C1 segment of cervical spinal cord (tissue), 14 donors: ENCODE results near the gene CD8B2.
"Not testable (repeated sequence)": the region's sequence is repeated elsewhere in the genome, so short reads cannot be mapped to it uniquely, and the experiment has no call there.

ENCODE experiments used
- DNase-seq, 14 donors: peaks; one replicate each; lab custom pipeline; 2025; lab: John Stamatoyannopoulos, UW

CD8B2 gene

GRCh38 chr2:106511934-106512333 is 24.8 kb downstream of the CD8B2 start:
- DNase-seq = not testable (repeated sequence)

DNA sequence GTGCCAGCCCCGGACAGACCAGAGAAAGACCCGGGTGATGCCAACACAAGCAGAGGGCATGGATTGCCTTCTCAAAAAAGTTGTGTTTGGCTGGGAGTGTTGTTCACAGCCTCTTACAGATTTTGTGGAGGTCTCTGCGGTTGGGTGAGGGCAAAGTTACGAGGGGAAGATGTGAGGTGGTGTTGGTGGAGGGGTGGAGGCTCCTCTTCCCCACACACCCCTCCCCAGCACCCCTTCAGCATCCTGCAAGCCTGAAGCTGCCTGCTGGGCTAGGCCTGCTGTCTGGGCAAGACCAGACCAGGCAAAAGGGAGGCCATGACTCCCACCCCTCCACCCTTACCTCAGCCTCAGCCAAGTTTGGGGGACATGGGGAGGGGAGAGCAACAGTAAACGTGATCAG is 26.2 kb downstream of the CD8B2 start:
- not testable (repeated sequence) for DNase-seq

GRCh38 chr2:106514827-106515226 is 27.7 kb downstream of the CD8B2 start:
- DNase-seq = not testable (repeated sequence)

DNA sequence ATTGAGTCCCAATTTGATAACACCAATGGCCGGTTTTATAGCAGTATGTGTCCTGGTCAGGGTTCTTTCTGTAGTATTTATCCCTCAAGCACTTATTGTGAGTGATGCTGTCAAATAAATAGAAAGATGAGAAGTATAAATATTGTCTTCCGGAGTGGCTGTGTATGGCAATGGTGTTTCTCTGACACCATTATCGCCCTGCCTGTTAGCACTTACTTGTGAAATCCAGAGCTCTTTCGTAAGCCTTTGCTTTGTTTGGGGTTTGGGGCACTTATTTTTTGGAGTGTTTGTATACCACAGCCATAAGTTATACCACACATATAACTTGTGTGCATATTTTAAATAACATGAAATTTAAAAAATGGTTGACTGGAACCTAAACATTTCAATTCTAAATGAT is 29.3 kb downstream of the CD8B2 start:
- no peak for DNase-seq

- no peak for DNase-seq
Measured at GRCh38 chr2:106516864-106517263, 29.7 kb downstream of the CD8B2 start.

GRCh38 chr2:106517329-106517728 is 30.2 kb downstream of the CD8B2 start:
- DNase-seq = no peak

DNA sequence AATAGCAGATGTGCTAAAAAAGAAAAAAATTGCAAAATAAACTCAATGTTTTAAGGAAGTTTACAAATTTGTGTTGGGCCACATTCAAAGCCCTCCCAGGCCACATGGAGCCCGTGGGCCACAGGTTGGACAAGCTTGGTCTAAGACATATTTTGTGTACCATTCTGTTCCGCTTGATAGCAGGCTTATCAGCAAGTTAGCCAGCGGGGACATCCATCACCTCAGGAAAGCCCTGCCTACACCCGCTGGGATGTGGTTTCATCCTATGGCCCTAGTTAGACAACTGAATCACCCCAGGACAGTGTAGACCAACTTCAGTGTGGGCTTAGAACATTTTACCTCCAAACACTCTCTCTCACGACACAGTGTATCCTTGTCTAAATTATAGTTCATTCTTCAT is 32.6 kb downstream of the CD8B2 start:
- no peak for DNase-seq

GRCh38 chr2:106521016-106521415 is 33.9 kb downstream of the CD8B2 start:
- DNase-seq = no peak

DNA sequence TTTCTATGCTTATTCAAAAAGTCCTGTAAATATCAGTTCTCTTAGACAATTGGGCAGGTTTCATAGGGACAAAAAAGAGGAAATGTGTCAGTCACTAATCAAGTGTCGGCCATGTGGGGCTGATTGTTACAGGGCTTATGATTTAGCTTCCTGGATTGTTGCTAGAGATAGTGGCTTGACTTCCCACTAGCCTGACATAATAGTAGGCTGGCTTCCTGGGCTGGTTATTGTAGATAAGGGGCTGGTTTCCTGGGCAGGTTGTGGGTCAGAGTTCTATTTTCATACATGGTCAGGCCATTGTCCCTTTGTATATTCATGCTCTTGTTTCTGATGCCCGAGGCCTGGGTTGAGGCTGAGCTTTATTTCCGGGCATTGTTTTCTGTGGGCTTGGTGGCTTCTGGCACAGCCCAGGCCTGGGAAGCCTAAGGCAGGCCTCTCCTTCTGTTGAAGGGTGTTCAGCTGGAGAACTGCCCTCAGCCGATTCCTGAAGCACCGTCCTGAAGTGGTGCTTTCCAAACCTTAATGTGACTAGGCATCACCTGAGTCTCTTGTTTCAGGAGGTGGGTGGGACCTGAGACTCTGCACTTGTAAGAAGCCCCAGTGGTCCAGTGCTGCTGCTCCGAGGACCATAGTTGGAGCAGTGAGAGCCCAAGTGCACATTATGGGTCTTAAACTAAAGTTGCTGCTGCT is 37.0 kb downstream of the CD8B2 start:
- no peak for DNase-seq

- DNase-seq = no peak
Measured at GRCh38 chr2:106530866-106531265, 43.7 kb downstream of the CD8B2 start.

GRCh38 chr2:106531676-106532214 is 44.6 kb downstream of the CD8B2 start:
- no peak for DNase-seq

DNA sequence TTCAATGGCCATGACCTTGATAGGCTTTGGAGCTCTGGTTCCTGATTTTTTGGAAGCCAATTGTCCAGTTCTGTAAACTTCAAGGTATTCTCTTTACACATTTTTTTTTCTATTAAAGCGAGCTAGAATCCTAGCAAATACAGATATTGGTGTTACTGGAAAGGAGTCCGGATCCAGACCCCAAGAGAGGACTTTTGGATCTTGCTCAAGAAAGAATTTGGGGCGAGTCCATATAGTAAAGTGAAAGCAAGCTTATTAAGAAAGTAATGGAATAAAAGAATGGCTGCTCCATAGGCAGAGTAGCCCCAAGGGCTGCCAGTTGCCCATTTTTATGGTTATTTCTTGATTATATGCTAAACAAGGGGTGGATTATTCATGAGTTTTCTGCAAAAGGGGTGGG is 45.1 kb downstream of the CD8B2 start:
- no peak for DNase-seq

DNA sequence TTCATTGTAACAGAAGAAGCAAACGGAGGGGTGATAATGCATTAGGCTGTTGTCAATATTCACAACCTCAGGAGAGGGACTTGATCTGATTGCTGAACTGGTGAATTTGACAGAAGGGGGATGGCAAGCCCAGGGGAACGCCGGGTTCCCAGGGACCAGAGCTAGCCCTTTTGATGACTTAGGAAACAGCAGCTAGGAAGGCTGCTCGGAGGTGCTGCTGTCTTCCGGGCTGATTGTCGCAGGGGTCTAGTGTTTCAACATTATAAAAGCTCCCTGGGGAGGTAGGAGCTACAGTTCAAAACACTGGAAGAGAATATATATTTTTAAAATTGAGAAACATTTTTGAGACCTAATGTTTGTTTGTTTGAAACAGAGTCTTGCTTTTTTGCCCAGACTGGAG is 47.3 kb downstream of the CD8B2 start:
- no peak for DNase-seq

DNA sequence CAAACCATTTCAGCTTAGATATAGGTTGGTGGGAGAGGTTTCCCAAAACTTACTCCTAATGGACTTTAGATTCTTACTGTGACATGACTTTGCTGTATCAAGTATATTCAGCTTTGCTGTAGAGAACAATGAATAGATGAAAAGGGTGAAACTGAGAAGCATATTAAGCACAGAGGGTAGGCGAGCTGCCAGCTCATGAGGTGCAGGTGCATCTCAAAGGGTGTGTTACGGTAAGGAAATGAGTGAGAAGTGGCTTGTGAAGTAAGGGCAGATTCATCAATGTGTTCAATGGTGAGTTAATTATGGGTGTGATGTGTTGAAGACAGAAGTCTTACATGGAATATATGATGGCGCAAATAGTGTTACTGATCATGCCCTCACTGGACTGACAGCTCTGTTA is 49.3 kb downstream of the CD8B2 start:
- DNase-seq = no peak

- peak in 1 of 14 donors; percentile 12 for DNase-seq
Measured at GRCh38 chr2:106537047-106537446, 49.9 kb downstream of the CD8B2 start.

DNA sequence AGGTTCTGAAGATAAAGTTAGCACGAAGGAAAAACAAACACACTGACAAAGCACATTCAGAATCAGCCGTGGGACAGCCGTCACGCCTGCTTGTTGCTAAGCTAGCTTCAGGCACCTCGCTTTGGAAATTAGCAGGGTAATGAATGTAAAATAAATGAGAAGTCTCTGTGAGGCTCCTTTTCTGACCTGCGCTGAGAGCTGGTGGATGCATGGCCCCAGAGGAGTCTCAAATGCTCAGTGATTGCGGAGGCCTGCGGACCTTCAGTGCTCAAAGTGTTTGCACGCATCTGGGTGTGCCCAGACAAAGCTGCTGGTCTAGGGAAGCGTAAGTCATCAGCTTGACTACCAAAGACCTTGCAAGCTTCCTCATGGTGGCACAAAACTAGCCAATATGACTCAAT is 50.6 kb downstream of the CD8B2 start:
- no peak for DNase-seq

DNA sequence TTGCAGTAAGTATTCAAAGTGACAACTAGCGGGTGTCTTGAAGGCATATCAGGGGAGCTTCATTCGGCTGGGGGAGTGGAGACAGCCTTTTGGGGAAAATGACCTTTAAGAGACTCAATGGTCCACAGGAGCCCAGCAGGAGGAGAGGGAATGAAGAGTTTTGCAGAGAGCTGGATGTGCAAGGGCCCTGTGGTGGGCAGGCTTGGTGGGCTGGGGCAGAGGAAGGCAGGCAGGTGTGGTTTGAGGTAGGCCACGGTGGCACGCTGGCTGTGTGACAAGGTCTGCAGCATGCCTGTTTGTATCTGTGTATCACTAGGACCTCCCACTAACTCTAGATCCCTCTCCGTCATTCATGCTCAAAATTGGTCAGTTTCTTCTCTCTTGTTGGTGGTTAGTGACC is 53.7 kb downstream of the CD8B2 start:
- no peak for DNase-seq

DNA sequence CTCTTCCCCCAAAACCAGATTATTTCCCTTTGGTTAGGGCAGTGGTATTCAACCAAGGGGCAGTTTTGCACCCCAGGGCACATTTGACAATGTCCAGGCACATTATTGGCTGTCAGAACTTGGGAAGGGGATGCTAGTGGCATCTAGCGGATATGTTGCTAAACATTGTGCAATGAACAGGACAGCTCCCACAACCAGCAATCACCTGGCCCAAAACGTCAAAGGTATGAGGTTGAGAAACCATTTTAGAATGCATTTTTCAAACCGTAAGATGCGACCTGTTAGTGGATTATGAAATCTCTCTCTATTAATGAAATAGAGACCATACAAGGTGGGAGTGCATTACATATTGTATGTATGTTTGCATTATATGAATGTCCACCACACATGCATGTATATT is 54.2 kb downstream of the CD8B2 start:
- no peak for DNase-seq

GRCh38 chr2:106542746-106543359 is 55.7 kb downstream of the CD8B2 start:
- peak in 11 of 14 donors; percentile 2 to 31 (median 12) for DNase-seq

- no peak for DNase-seq
Measured at GRCh38 chr2:106545007-106545406, 57.8 kb downstream of the CD8B2 start.

- DNase-seq = no peak
Measured at GRCh38 chr2:106546391-106546990, 59.3 kb downstream of the CD8B2 start.

DNA sequence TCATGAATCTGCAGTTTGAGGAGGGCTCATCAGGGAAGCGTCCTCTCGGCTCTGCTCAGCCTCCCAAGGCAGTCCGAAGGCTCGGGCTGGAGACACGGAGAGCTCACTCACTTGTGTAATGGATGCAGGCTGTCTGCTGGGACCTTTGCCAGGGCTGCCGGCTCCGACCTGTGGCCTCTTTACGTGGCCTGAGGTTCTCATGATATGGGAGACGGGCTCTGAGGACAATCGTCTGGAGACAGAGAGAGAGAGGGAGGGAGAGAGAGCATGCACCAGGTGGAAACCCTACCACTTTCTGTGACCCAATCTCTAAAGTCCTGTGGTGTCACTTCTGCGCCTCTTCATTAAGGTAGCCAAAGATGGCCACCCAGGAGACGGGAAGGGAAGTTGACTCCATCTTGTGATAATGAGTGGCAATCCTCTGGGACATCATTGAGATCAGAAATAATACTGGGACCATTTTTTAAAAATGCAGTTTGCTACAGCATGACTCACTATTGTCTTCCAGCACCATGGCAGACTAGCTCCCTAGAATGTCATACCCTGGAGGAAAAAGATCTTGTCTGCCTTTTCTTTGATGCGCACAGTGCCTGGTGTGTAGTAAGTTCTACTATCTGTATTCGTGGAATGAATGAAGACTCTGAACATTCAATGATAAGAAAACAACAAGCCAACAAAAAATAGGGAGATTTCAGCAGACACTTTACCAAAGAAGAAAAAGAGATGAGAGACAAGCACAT is 60.2 kb downstream of the CD8B2 start:
- no peak for DNase-seq
